HCT116 (cell line): ENCODE data around the gene CENPB. TPM values are rescaled to one million over a fixed set of nuclear protein-coding genes. Genes with fewer than 3 reads are reported as not detected.

ENCODE experiments used
- ATAC-seq: fragments of 200-7000 bp; cut with Tn5 transposase; 2 replicates; pipeline ENCODE4 v1.9.1; 2020; ENCODE audit warnings: mild to moderate bottlenecking, moderate library complexity
- BruUV-seq: library from RNA; stranded (reverse); fragments of 400-500 nt; replicated peaks from 2 replicates; lab custom pipeline; 2021; lab: Mats Ljungman, UMichigan
- CTCF ChIA-PET: fragments of 300-600 bp; sonication (Branson Sonifier 250); formaldehyde crosslinking; loops from one replicate; lab custom pipeline; 2021; ENCODE audit warnings: antibody characterized with exemption; lab: Charles Lee
- POLR2A ChIA-PET: fragments of 300-600, 350-600 bp; sonication (Branson Sonifier 250); formaldehyde crosslinking; loops from one replicate; lab custom pipeline; 2021; ENCODE audit warnings: antibody characterized with exemption; lab: Charles Lee
- RAD21 ChIA-PET, 2 experiments: fragments of 300-600 bp; sonication (Branson Sonifier 250); formaldehyde crosslinking; loops; one replicate each; lab custom pipeline; 2023; ENCODE audit warnings: low total read pairs in 2 of 2; ENCODE audit not compliant: uncharacterized antibody in 2 of 2, unreplicated experiment in 2 of 2, low non-redundant PET in 1 of 2; lab: Charles Lee
- DNase-seq: peaks from one replicate; pipeline ENCODE4 v3.0.0-alpha.2; 2010; ENCODE audit warnings: low read depth, low spot score
- H2AFZ ChIP-seq: fragments of 200-600 bp; shearing (Covaris generic), sonication (generic); 2 replicates; pipeline ENCODE4 v1.6.1; 2017; ENCODE audit warnings: low read depth, mixed run types, mixed read lengths, antibody characterized with exemption, low read length; ENCODE audit not compliant: poor library complexity, severe bottlenecking
- H3K27ac ChIP-seq: 2 replicates; pipeline ENCODE4 v1.5.1; 2012; ENCODE audit warnings: low read depth, low read length
- H3K27me3 ChIP-seq: fragments of 200-600 bp; sonication (generic); 2 replicates; pipeline ENCODE4 v1.6.1; 2016; ENCODE audit warnings: mixed run types, low read length, mixed read lengths; ENCODE audit not compliant: insufficient read depth
- H3K36me3 ChIP-seq, 2 experiments: fragments of 200-500 bp in 1 of 2; fragments of 200-600 bp in 1 of 2; sonication (Bioruptor generic) in 1 of 2; sonication (generic) in 1 of 2; 2 replicates each; pipeline versions ENCODE4 v1.5.1 to v1.6.1; 2014 to 2016; ENCODE audit warnings: low read length in 2 of 2, inconsistent platforms in 1 of 2, mixed read lengths in 1 of 2, mixed run types in 1 of 2; ENCODE audit not compliant: insufficient read depth in 2 of 2, control insufficient read depth in 1 of 2
- H3K4me1 ChIP-seq, 2 experiments: fragments of 200-600 bp in 1 of 2; sonication (generic) in 1 of 2; 2 replicates each; pipeline versions ENCODE4 v1.5.1 to v1.6.1; 2012 to 2017; ENCODE audit warnings: low read length in 2 of 2, inconsistent platforms in 1 of 2, mild to moderate bottlenecking in 1 of 2, mixed read lengths in 1 of 2, mixed run types in 1 of 2, moderate library complexity in 1 of 2; ENCODE audit not compliant: insufficient read depth in 2 of 2, control insufficient read depth in 1 of 2
- H3K4me2 ChIP-seq: fragments of 200-600 bp; sonication (generic); 2 replicates; pipeline ENCODE4 v1.6.1; 2017; ENCODE audit warnings: mixed run types, low read length, mixed read lengths
- H3K4me3 ChIP-seq, 2 experiments: fragments of 200-600 bp in 1 of 2; sonication (generic) in 1 of 2; replicated peaks in 1 of 2; 2 replicates each; pipeline ENCODE4 v1.5.1; 2011 to 2016; ENCODE audit warnings: low read length in 2 of 2, control low read depth in 1 of 2, low read depth in 1 of 2, mild to moderate bottlenecking in 1 of 2, mixed read lengths in 1 of 2, mixed run types in 1 of 2
- H3K79me2 ChIP-seq: fragments of 200-600 bp; sonication (generic); 2 replicates; pipeline ENCODE4 v1.6.1; 2017; ENCODE audit warnings: mild to moderate bottlenecking, mixed run types, low read length, moderate library complexity, mixed read lengths; ENCODE audit not compliant: insufficient read depth
- H3K9ac ChIP-seq: fragments of 200-600 bp; sonication (generic); 2 replicates; pipeline ENCODE4 v1.6.1; 2016; ENCODE audit warnings: low read length, mixed read lengths
- H3K9me2 ChIP-seq: fragments of 200-600 bp; sonication (generic), shearing (Covaris generic); 2 replicates; pipeline ENCODE4 v1.6.1; 2017; ENCODE audit warnings: mixed run types, mild to moderate bottlenecking, moderate library complexity; ENCODE audit not compliant: insufficient read depth
- H3K9me3 ChIP-seq, 2 experiments: fragments of 200-500 bp in 1 of 2; fragments of 200-600 bp in 1 of 2; sonication (Bioruptor generic) in 1 of 2; sonication (generic) in 1 of 2; 2 replicates each; pipeline ENCODE4 v1.6.1; 2014 to 2017; ENCODE audit warnings: low read length in 2 of 2, mixed read lengths in 2 of 2, inconsistent platforms in 1 of 2, low read depth in 1 of 2, mild to moderate bottlenecking in 1 of 2, mixed run types in 1 of 2, moderate library complexity in 1 of 2; ENCODE audit not compliant: control insufficient read depth in 1 of 2, insufficient read depth in 1 of 2
- H4K20me1 ChIP-seq: fragments of 200-600 bp; sonication (generic), shearing (Covaris generic); 2 replicates; pipeline ENCODE4 v1.6.1; 2017; ENCODE audit warnings: mixed run types, mild to moderate bottlenecking, moderate library complexity; ENCODE audit not compliant: insufficient read depth
- CBX3 ChIP-seq: IDR thresholded peaks from 2 replicates; pipeline ENCODE4 v1.6.1; 2012; ENCODE audit warnings: low read depth
- ELF1 ChIP-seq: IDR thresholded peaks from 2 replicates; pipeline ENCODE4 v1.6.1; 2012; ENCODE audit warnings: low read depth, borderline replicate concordance
- EZH2 ChIP-seq: fragments of 200-600 bp; sonication (generic); IDR thresholded peaks from 2 replicates; pipeline ENCODE4 v1.6.1; 2017; ENCODE audit warnings: antibody characterized with exemption, mixed run types
- FOSL1 ChIP-seq: IDR thresholded peaks from 2 replicates; pipeline ENCODE4 v1.6.1; 2012; ENCODE audit warnings: low read depth
- JUND ChIP-seq: IDR thresholded peaks from 2 replicates; pipeline ENCODE4 v1.6.1; 2012
- SRF ChIP-seq: IDR thresholded peaks from 2 replicates; pipeline ENCODE4 v1.6.1; 2012; ENCODE audit warnings: low read depth
- TCF7L2 ChIP-seq: IDR thresholded peaks from 2 replicates; pipeline ENCODE4 v1.7.0; 2011; ENCODE audit warnings: borderline replicate concordance, inconsistent platforms; ENCODE audit not compliant: insufficient read depth, insufficient read length; ENCODE audit errors: extremely low read depth
- ZNF274 ChIP-seq: fragments of 200-500 bp; sonication (Bioruptor generic); IDR thresholded peaks from 2 replicates; pipeline ENCODE4 v1.6.1; 2014; ENCODE audit warnings: mild to moderate bottlenecking, low read depth, low read length, inconsistent platforms
- intact Hi-C: fragments of 100-400 bp; cut with micrococcal nuclease; formaldehyde crosslinking; loops from 2 replicates; pipeline ENCODE4 v1.10.0; 2022
- total RNA-seq: library from RNA; stranded (reverse); gene quantifications from one replicate; pipeline ENCODE4 v1.2.1, GENCODE V29; 2021; ENCODE audit not compliant: unreplicated experiment
- TF ChIP-seq, protein P1 (sequence below), 3 experiments: fragments of 200-600 bp in 1 of 3; sonication (generic) in 1 of 3; IDR thresholded peaks in 2 of 3; conservative IDR thresholded peaks in 1 of 3; 2 replicates each; pipeline ENCODE4 v1.5.1; 2012 to 2017; ENCODE audit warnings: low read depth in 2 of 3, low read length in 2 of 3, antibody characterized with exemption in 1 of 3, borderline replicate concordance in 1 of 3, control low read depth in 1 of 3, mild to moderate bottlenecking in 1 of 3, mixed read lengths in 1 of 3, mixed run types in 1 of 3, moderate library complexity in 1 of 3; ENCODE audit not compliant: insufficient read depth in 1 of 3
- TF ChIP-seq, protein P2 (sequence below): IDR thresholded peaks from 2 replicates; pipeline ENCODE4 v1.6.1; 2011; ENCODE audit warnings: mild to moderate bottlenecking, low read length, moderate library complexity; ENCODE audit not compliant: insufficient replicate concordance; ENCODE audit errors: extremely low read depth

CENPB gene
- total RNA-seq, 1 experiment from 2014 or later, result 67.2 TPM

DNA sequence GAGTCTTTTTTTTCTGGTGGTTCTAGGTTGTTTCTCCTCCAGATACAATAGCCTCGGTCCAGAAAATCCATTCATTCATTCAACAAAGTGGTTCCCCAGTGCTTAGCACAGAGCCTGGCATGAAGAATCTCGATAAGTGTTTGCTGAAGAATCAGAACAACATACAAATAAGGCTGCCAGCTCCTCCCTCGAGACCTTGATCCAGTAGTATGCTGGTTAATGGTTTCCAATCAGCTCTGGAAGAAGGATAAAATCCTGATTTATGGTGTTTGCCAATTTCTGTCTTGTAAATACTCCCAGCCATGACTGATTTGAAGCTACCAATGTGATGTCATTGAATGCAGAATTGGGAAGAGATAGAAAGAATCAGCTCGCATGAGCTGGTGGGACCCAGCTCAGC lies 50.8 kb downstream of the CENPB start:
- H3K4me1 ChIP-seq, result peaks cover 3 to 11% of the 10 kb centered on the region in 2 experiments
- no peak overlapping the region for H3K27ac ChIP-seq
- no peaks in the 10 kb centered on the region for H3K27me3 ChIP-seq
- no peak overlapping the region for H2AFZ ChIP-seq
- H3K4me3 ChIP-seq, result no peak overlapping the region
- CTCF ChIA-PET, result no interaction called here
- no peak overlapping the region for H3K4me2 ChIP-seq
- no peaks in the 10 kb centered on the region for H3K36me3 ChIP-seq
- no peaks in the 10 kb centered on the region for H3K9me2 ChIP-seq
- POLR2A ChIA-PET, result no interaction called here
- TF ChIP-seq ZNF274, result no peak
- TF ChIP-seq CBX3, result no peak
- TF ChIP-seq, protein P1, sequence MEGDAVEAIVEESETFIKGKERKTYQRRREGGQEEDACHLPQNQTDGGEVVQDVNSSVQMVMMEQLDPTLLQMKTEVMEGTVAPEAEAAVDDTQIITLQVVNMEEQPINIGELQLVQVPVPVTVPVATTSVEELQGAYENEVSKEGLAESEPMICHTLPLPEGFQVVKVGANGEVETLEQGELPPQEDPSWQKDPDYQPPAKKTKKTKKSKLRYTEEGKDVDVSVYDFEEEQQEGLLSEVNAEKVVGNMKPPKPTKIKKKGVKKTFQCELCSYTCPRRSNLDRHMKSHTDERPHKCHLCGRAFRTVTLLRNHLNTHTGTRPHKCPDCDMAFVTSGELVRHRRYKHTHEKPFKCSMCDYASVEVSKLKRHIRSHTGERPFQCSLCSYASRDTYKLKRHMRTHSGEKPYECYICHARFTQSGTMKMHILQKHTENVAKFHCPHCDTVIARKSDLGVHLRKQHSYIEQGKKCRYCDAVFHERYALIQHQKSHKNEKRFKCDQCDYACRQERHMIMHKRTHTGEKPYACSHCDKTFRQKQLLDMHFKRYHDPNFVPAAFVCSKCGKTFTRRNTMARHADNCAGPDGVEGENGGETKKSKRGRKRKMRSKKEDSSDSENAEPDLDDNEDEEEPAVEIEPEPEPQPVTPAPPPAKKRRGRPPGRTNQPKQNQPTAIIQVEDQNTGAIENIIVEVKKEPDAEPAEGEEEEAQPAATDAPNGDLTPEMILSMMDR (IDR thresholded peaks at IDR 0.05 in 2 of 3, conservative IDR thresholded peaks at IDR 0.05 in 1 of 3; ENCODE audit: borderline replicate concordance in 1 of 3, insufficient read depth in 1 of 3, low read depth in 2 of 3, low read length in 2 of 3), result no peak
- no peak for TF ChIP-seq ELF1
- no peak for TF ChIP-seq FOSL1
- no peak for TF ChIP-seq JUND
- TF ChIP-seq EZH2, result no peak
- no peak for TF ChIP-seq SRF
- TF ChIP-seq, protein P2, sequence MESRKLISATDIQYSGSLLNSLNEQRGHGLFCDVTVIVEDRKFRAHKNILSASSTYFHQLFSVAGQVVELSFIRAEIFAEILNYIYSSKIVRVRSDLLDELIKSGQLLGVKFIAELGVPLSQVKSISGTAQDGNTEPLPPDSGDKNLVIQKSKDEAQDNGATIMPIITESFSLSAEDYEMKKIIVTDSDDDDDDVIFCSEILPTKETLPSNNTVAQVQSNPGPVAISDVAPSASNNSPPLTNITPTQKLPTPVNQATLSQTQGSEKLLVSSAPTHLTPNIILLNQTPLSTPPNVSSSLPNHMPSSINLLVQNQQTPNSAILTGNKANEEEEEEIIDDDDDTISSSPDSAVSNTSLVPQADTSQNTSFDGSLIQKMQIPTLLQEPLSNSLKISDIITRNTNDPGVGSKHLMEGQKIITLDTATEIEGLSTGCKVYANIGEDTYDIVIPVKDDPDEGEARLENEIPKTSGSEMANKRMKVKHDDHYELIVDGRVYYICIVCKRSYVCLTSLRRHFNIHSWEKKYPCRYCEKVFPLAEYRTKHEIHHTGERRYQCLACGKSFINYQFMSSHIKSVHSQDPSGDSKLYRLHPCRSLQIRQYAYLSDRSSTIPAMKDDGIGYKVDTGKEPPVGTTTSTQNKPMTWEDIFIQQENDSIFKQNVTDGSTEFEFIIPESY, result no peak
- TF ChIP-seq TCF7L2, result no peak
- H3K9ac ChIP-seq, result no peak overlapping the region
- ATAC-seq (no peak), DNase-seq (no peak)
- no peaks in the 10 kb centered on the region for H3K79me2 ChIP-seq
- BruUV-seq, result no TSS peak
- H3K9me3 ChIP-seq, result no peaks in the 10 kb centered on the region
- RAD21 ChIA-PET, result no interaction called here
- intact Hi-C loops, result no loop called here
- no peaks in the 10 kb centered on the region for H4K20me1 ChIP-seq
